Activated CD4-positive, alpha-beta T cell treated with anti-CD3 and anti-CD28 coated beads, Interleukin-2, amount 10 ng/mL, durations not matched to agents 24 days and 14 days (primary cell): Measurements from ENCODE around the gene TMED3. TPM values are rescaled to one million over a fixed set of nuclear protein-coding genes. Genes with fewer than 3 reads are reported as not detected.
A peak's percentile ranks its signal among the peaks of the same experiment; 100 is the strongest.

ENCODE experiments used
- DNase-seq: peaks from one replicate; pipeline ENCODE4 v3.0.0; 2022
- H3K27ac Mint-ChIP-seq: one replicate; pipeline ENCODE4 v1.8.0; 2022; ENCODE audit warnings: mild to moderate bottlenecking, mixed read lengths
- H3K27me3 Mint-ChIP-seq: one replicate; pipeline ENCODE4 v1.8.0; 2022; ENCODE audit warnings: mixed read lengths
- H3K36me3 Mint-ChIP-seq: one replicate; pipeline ENCODE4 v1.8.0; 2022; ENCODE audit warnings: low read depth, mild to moderate bottlenecking, mixed read lengths
- H3K4me1 Mint-ChIP-seq: one replicate; pipeline ENCODE4 v1.8.0; 2021; ENCODE audit warnings: mixed read lengths
- H3K4me3 Mint-ChIP-seq: one replicate; pipeline ENCODE4 v1.8.0; 2022; ENCODE audit warnings: mild to moderate bottlenecking, moderate library complexity, mixed read lengths
- H3K9me3 Mint-ChIP-seq: one replicate; pipeline ENCODE4 v1.8.0; 2021; ENCODE audit warnings: mixed read lengths
- intact Hi-C: fragments of 100-400 bp; cut with micrococcal nuclease; formaldehyde crosslinking; loops from one replicate; pipeline ENCODE4 v1.15.1; 2023
- total RNA-seq: library from RNA; stranded (reverse); gene quantifications from 2 replicates; pipeline ENCODE4 v1.2.3, GENCODE V29; 2022

Gene TMED3
- total RNA-seq = 53.9 and 54.3 TPM in 2 replicates

DNA sequence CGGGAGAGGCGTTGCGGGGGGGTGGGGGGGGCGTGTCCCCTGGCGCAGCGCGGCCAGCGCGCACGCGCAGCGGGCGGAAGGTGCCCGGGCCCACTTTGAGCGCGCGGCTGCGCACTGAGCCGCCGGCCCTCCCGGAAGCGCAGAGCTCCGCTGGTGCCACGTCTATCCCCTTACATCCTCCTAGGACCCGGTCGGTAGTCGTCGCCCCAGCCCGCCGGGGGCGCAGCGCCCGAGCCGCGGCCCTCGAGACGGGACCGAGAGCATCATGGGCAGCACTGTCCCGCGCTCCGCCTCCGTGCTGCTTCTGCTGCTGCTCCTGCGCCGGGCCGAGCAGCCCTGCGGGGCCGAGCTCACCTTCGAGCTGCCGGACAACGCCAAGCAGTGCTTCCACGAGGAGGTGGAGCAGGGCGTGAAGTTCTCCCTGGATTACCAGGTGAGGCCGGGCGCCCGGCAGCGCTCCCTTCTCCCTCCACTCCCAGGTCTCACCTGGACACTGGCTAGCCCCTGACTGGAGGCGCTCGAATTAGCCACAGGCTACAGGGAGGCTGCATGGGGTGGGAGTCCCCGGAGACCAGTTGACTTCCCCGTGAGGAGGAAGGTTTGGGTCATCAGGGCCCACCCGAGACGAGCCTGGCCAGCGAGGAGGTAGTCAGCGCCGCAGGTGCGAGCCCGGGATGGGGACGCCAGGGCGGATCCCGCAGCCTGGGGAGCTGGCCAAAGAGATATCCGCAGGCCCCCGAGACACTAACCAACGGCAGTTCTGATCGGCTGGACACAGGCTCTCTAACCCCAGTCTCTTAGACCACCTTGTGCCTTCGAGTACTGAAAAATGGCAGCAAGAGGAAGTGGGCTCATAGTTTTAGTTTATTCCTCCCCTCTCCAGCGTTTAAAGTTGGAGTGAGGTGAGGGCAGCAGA, at the start of gene TMED3:
Gene TMED3, plus strand, starts transcription at position 128 of the 916 bp plus-strand sequence. Its CDS starts 138 bp downstream, at position 266.
- Mint-ChIP-seq H3K9me3 (no peaks in the 10 kb centered on the region), H3K4me1 (peaks cover 23% of the 10 kb centered on the region), H3K27me3 (peaks cover 30% of the 10 kb centered on the region), H3K36me3 (peaks cover 42% of the 10 kb centered on the region), H3K27ac (peak within 1 kb of the TSS; percentile 82), H3K4me3 (peak within 1 kb of the TSS; percentile 95)
- intact Hi-C loops = loop anchor here (1.0 kb wide), 1 partner anchor 612 kb away; no protein-coding TSS in a partner anchor
- DNase-seq = peak; percentile 95

DNA sequence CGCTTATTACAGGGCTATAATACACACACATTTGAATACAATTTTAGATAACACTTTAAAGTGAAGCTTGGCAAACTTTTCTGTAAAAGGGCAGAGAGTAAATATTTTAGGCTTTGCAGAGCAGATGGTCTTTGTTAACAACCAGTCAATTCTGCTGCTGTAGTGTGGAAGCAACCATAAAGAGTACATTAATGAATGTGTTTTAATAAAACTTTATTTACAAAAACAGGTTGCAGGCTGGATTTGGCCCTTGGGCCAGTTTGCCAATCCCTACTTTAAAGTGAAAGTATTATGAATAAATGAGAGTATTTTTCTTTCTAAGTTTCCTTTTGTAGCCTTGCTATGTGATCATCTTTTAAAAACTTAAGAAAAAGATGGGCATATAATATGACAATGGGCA, 49.1 kb upstream of the TMED3 start:
- Mint-ChIP-seq H3K9me3 (no peaks in the 10 kb centered on the region), H3K36me3 (no peaks in the 10 kb centered on the region), H3K4me3 (no peak overlapping the region), H3K4me1 (no peaks in the 10 kb centered on the region), H3K27ac (no peak overlapping the region), H3K27me3 (peaks cover 9% of the 10 kb centered on the region)
- no peak for DNase-seq
- intact Hi-C loops = no loop called here

DNA sequence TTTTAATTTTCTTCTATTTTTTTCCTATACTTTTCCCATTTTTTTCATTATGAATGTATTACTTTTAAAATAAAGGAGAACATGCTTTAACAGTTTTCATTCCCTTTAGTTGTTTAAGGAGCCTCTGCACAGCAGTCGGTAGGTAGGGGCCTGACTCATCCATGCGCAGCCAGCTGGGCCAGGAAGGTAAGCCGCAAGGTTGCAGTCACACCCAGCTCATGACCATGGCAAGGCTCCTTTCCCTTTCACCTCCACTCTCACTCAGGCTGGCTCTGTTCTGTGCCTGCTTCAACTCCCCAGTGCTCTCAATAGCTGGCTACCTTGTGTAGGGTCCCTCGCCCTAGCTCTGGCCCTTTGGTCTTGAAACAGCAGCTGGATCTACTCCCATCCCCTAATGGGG, 45.7 kb upstream of the TMED3 start:
- Mint-ChIP-seq H3K9me3 (no peaks in the 10 kb centered on the region), H3K27ac (no peak overlapping the region), H3K4me1 (no peaks in the 10 kb centered on the region), H3K4me3 (no peak overlapping the region), H3K27me3 (peaks cover 15% of the 10 kb centered on the region), H3K36me3 (no peaks in the 10 kb centered on the region)
- peak; percentile 43 for DNase-seq
- intact Hi-C loops = no loop called here

DNA sequence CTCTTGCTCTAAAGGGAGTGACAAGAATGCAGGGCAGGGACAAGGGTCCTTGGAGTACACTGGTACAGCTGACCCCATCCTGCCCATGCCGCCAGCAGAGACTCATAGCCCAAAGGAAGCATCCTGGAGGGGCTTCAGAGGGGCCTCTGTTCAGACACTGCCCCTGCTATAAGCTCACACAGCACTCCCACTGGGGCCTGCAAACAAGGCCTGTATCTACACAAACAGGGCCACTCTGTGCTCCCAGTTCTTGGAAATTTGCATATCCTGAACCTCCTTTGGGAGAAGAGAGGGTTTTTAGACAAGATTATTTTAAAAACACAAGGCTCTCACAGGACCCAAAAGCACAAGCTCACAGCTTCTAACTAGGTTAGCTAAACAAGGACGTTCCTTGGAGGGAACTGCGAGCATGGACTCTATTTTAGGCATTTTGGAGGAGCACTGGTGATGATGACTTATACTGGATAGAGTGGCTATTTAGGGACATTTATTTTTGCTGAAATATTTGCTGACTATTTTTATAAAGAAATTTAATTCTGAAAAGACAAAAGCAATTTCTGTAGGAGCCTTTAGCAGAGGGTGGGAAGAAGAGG, 44.8 kb upstream of the TMED3 start:
- Mint-ChIP-seq H3K27me3 (peaks cover 15% of the 10 kb centered on the region), H3K9me3 (no peaks in the 10 kb centered on the region), H3K36me3 (no peaks in the 10 kb centered on the region), H3K27ac (no peak overlapping the region), H3K4me3 (no peak overlapping the region), H3K4me1 (no peaks in the 10 kb centered on the region)
- intact Hi-C loops = no loop called here
- no peak for DNase-seq

DNA sequence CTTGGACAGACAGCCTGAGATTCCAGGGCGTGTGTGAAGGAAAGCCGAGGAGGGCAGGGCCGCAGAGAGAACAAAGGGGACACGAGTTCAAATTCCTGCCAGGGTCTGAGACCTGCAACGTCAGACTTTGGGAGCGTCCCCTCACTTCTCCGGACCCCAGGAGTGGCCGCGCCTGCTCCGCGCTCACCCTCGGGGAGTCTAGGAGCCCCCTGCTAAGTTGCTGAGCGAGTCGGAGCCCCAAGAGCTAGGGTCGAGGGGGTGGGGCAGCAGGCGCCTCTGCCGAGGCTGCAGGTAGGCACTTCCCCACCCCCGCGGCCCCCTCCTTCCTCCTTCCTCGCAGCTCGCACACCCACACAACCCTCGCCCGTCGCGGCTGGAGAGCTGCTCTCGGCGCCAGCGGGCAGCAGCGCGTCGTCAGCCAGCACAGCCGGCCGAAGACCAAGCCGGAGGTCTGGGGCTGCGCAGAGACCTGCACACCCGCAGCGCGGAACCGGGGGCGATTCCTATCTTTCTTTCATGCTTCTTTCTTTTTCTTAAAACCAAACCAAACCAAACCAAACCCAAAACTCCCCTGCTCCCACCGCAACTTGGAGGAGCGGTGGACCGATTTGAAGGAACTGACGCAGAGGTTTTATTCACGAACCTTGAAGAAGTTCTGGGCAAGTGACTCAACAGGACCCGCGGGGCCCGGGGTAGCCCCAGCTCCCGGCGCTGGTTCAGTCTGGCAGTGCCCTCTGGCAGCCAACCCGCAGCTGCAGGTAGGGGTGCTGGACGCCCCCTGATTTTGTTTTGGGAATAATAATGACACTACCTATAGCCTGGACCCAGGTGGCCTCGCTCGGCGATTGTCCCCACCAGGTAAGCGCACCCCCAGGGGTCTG, 28.3 kb upstream of the TMED3 start, which contains the start of gene ANKRD34C:
Gene ANKRD34C, plus strand, starts transcription at position 352 of the 881 bp plus-strand sequence. CDS start 10,563 bp downstream, outside the sequence.
- peaks cover 12% of the 10 kb centered on the region for H3K9me3 Mint-ChIP-seq
- peaks cover 53% of the 10 kb centered on the region for H3K27me3 Mint-ChIP-seq
- no peak within 1 kb of the TSS for H3K27ac Mint-ChIP-seq
- intact Hi-C loops = no loop called here
- no peak within 1 kb of the TSS for H3K4me3 Mint-ChIP-seq
- H3K4me1 Mint-ChIP-seq = peaks cover 2% of the 10 kb centered on the region
- DNase-seq = no peak
- H3K36me3 Mint-ChIP-seq = peaks cover 3% of the 10 kb centered on the region

DNA sequence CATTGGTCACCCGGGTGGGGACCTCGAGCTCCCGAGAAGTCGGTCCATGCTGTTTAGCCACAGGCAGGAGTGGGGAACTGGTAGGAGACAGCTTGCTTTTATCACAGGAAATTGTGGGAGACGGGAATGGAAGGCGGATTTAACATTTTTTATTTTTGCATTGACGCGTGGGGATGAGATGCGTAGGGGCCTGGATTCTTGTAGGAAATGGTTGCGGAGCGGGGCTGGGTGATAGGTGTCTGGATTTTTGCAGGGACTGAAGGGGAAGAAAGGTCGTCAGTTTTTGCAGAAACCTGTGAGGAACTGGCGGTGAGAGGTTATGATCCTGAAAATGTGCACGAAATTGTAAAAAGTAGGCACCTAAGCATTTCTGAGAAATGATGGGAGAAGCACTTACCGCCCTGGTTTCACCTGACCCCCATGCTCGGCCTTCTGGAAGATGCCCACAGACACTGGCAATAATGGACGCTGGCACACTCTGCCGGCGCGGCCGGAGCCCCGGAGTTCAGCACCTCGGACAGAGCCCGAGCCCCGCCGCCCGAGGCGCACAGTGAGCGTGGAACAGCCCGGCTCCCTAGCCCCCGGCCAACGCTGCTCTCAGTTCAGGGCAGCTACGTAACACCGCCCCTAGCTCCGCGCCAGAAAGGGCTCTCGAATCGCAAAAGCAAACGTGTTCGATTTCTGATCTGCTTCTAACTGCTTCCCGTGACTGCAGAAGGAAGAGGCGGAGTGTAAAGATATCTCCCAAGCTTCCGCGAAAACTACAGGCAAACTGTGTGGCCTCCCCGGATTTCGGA, 27.5 kb upstream of the TMED3 start:
- H3K9me3 Mint-ChIP-seq = peaks cover 12% of the 10 kb centered on the region
- no peak overlapping the region for H3K27ac Mint-ChIP-seq
- H3K4me3 Mint-ChIP-seq = no peak overlapping the region
- peaks cover 52% of the 10 kb centered on the region for H3K27me3 Mint-ChIP-seq
- H3K36me3 Mint-ChIP-seq = peaks cover 3% of the 10 kb centered on the region
- peak; percentile 86 for DNase-seq
- peaks cover 2% of the 10 kb centered on the region for H3K4me1 Mint-ChIP-seq
- intact Hi-C loops = no loop called here

DNA sequence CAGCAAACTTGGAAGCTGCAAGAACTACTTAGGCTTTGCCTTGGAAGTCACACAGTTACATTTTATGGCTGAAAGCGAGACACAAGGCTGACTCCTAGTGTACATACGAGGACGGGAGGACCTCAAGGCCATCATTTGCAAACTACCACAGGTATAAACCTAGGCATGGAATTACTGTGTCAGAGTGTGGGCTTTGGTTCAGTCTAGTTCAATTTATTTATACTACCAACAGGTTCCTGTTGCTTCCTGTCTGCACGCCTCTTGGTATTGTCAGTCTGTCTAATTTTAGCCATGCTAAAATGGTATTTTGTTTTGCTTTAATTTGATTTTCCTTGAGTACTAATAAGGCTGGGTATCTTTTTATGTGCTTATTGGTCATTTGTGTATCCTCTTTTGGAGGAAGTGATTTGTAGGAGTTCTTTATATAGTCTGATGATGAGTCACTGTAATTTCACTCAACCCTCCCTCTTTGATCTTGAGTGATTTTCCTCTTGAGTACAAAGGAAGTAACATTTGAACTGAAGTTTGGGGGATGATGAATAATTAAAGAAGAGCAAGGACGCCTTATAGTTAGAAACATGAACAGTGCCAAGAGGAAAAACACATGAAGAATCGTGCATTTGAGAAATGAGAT, 20.2 kb upstream of the TMED3 start:
- Mint-ChIP-seq H3K27me3 (peaks cover 15% of the 10 kb centered on the region), H3K9me3 (no peaks in the 10 kb centered on the region), H3K4me1 (peaks cover 4% of the 10 kb centered on the region), H3K4me3 (no peak overlapping the region), H3K27ac (no peak overlapping the region), H3K36me3 (no peaks in the 10 kb centered on the region)
- DNase-seq = peak; percentile 22
- intact Hi-C loops = no loop called here

DNA sequence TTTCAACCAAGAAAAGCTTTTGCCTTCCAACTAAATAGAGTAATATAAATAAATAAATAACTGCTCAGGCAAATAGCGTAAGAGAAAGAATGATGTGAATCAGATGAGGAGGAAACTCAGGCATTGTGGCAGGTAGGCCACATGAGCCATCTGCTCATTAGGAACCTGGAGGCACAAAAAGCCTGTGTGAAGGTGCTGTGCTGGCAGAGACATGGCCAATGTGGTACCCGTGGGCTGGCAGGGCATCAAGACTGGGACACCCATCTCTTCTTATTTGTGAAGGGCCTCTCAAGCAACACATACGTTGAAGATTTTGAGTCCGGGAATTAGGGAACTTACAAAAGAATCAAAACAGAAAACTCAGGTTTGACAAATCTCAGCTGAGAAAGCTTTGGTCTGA, 18.9 kb upstream of the TMED3 start:
- Mint-ChIP-seq H3K4me1 (peaks cover 4% of the 10 kb centered on the region), H3K36me3 (no peaks in the 10 kb centered on the region), H3K27me3 (peaks cover 15% of the 10 kb centered on the region), H3K9me3 (no peaks in the 10 kb centered on the region), H3K27ac (no peak overlapping the region), H3K4me3 (no peak overlapping the region)
- DNase-seq = peak; percentile 18
- intact Hi-C loops = no loop called here

DNA sequence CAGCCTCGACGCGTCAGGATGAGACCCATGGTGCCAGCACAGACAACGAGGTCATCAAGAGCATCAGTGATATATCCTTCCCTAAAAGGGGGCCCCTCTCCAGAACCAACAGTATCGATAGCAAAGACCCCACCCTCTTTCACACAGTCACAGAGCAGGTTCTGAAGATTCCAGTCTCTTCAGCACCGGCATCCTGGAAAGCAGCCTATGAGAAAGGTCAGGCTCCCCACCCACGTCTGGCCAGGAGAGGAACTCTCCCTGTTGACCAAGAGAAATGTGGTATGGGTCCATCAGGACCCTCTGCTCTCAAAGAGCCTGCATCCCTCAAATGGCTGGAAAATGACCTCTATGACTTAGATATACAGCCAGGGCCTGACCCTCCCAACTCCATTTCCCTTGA, 16.8 kb upstream of the TMED3 start:
- intact Hi-C loops = no loop called here
- H3K27me3 Mint-ChIP-seq = peaks cover 19% of the 10 kb centered on the region

DNA sequence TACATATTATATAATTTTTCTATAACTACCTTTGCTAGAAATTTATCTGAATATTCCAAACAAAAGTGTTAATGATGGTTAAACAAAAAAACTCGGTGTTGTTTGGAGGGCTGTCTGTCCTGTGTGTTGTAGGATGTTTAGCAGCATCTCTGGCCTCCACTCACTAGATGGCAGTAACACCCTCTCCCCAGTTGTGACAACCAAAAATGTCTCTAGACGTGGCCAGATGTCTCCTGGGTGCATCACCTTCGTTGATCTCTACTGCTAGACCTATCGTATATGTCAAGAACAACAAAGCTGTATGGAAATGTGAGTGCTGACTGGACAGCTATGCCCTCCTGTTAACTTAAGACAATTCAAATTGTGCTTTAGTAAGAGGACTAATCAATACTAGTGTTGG, 14.3 kb upstream of the TMED3 start:
- Mint-ChIP-seq H3K9me3 (no peaks in the 10 kb centered on the region), H3K4me1 (no peaks in the 10 kb centered on the region), H3K27me3 (peaks cover 30% of the 10 kb centered on the region), H3K36me3 (no peaks in the 10 kb centered on the region), H3K4me3 (no peak overlapping the region), H3K27ac (no peak overlapping the region)
- DNase-seq = peak; percentile 54
- intact Hi-C loops = no loop called here

More for the DNA sequence above, 16.8 kb upstream of the TMED3 start:
- Mint-ChIP-seq H3K4me3 (no peak overlapping the region), H3K4me1 (peaks cover 4% of the 10 kb centered on the region), H3K9me3 (no peaks in the 10 kb centered on the region), H3K36me3 (no peaks in the 10 kb centered on the region), H3K27ac (no peak overlapping the region)
- DNase-seq = peak; percentile 8

DNA sequence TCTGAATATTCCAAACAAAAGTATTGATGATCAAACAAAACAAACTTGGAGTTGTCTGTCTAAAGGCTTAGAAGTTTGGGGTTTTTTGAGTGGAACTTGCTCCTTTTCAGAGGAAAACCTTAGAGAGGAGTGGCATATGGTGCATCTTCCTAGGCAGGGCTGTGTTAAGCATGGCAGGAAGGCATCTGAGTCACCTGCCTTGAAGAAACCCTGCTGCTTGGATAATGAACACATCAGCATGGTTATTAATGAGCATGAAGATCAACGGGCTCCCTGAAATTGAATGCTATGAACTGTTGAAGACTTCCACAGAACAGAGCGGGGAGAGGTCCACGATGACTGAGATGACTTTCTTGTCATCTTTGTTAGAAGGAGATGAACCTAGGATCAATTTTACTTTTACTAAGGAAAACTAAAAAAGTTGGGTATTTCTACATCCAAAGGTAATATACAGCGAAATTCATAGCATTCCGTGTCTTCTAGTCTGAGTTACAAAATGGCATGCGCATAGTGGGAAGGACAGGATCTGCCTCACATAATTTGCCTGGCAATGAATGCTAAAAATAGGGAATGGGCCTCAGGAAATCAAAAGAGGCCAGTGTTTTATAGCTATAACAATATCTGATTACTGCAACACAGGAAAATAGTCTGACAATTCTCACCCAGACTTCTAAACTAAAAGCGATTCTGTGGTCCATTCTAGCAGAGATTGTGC, 11.6 kb upstream of the TMED3 start:
- H3K27ac Mint-ChIP-seq = no peak overlapping the region
- H3K4me3 Mint-ChIP-seq = no peak overlapping the region
- H3K9me3 Mint-ChIP-seq = no peaks in the 10 kb centered on the region
- H3K27me3 Mint-ChIP-seq = peaks cover 47% of the 10 kb centered on the region
- intact Hi-C loops = no loop called here
- no peaks in the 10 kb centered on the region for H3K4me1 Mint-ChIP-seq
- H3K36me3 Mint-ChIP-seq = no peaks in the 10 kb centered on the region
- DNase-seq = no peak

DNA sequence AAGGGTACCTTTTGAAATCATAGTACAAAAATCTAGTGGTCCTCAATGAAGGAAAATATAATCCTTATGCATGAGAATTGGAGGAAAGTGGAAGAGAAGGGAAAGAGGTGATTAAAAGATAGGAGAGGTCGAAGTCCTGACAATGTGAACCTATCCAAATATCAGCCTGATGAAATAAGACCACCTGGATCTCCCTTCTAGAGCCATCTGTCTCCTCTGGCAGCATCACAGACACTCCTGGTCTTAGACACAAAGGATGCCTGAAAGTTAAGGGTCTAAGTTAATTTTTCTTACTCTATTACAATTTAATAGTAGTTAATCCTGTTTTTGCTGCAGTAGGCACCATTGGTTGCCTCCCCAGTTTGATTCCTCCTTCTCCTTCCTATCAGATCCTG, 11.1 kb upstream of the TMED3 start:
- intact Hi-C loops = no loop called here
- H3K27me3 Mint-ChIP-seq = peaks cover 52% of the 10 kb centered on the region
- DNase-seq = no peak
- H3K4me1 Mint-ChIP-seq = no peaks in the 10 kb centered on the region
- H3K4me3 Mint-ChIP-seq = no peak overlapping the region
- no peak overlapping the region for H3K27ac Mint-ChIP-seq
- no peaks in the 10 kb centered on the region for H3K36me3 Mint-ChIP-seq
- no peaks in the 10 kb centered on the region for H3K9me3 Mint-ChIP-seq
